K562 (cell line): ENCODE results near the gene SERTM2. TPM values are rescaled to one million over a fixed set of nuclear protein-coding genes. Genes with fewer than 3 reads are reported as not detected.

Experiments
- ATAC-seq: fragments of 200-7000 bp; cut with Tn5 transposase; 3 replicates; pipeline ENCODE4 v1.9.1; 2020; ENCODE audit warnings: moderate library complexity
- BruUV-seq: library from RNA; stranded (reverse); fragments of 400-500 nt; replicated peaks from 2 replicates; lab custom pipeline; 2021; lab: Mats Ljungman, UMichigan
- CTCF ChIA-PET: fragments of 300-600 bp; formaldehyde crosslinking; extraction: SDS; loops from one replicate; lab custom pipeline; 2021; ENCODE audit warnings: low intra/inter-chr PET ratio; lab: Yijun Ruan, JAX
- POLR2A ChIA-PET: fragments of 300-600, 350-650 bp; sonication (Branson Sonifier 250); formaldehyde crosslinking; extraction: SDS; loops from one replicate; lab custom pipeline; 2021; ENCODE audit warnings: antibody characterized with exemption, inconsistent platforms; lab: Yijun Ruan, JAX
- DNase-seq, 4 experiments: peaks; one replicate each; pipeline versions ENCODE4 v3.0.0 to v3.0.0-alpha.2; 2011 to 2018; ENCODE audit warnings: low spot score in 3 of 4, mixed read lengths in 3 of 4; ENCODE audit errors: extremely low read depth in 1 of 4
- FAIRE-seq: peaks from 2 replicates; lab custom pipeline; 2011; peaks lifted over from hg19 to GRCh38; lab: Jason Lieb, UNC
- H2AFZ ChIP-seq: 2 replicates; pipeline ENCODE4 v1.6.0; 2011; ENCODE audit warnings: low read depth, low read length, control low read depth, inconsistent platforms
- H3K27ac ChIP-seq: fragments of 200-600 bp; 3 replicates; pipeline ENCODE4 v1.8.0; 2011; ENCODE audit warnings: low read depth, mild to moderate bottlenecking, control low read depth, inconsistent platforms, low read length, moderate library complexity, mixed read lengths; ENCODE audit errors: extremely low read depth
- H3K27me3 ChIP-seq, 2 experiments: fragments of 300-600 bp in 1 of 2; 2 replicates in 1 of 2; 3 replicates in 1 of 2; pipeline versions ENCODE4 v1.6.0 to v1.8.0; 2011; ENCODE audit warnings: inconsistent platforms in 2 of 2, low read length in 2 of 2, mild to moderate bottlenecking in 1 of 2, mixed read lengths in 1 of 2, moderate library complexity in 1 of 2; ENCODE audit not compliant: control insufficient read depth in 2 of 2, insufficient read depth in 2 of 2
- H3K36me3 ChIP-seq: fragments of 300-600 bp; 3 replicates; pipeline ENCODE4 v1.8.0; 2011; ENCODE audit warnings: mild to moderate bottlenecking, low read length, inconsistent platforms; ENCODE audit not compliant: control insufficient read depth, insufficient read depth
- H3K4me1 ChIP-seq, 2 experiments: fragments of 200-600 bp in 1 of 2; replicated peaks in 1 of 2; 2 replicates in 1 of 2; 3 replicates in 1 of 2; pipeline versions ENCODE4 v1.5.1 to v1.8.0; 2011; ENCODE audit warnings: inconsistent platforms in 2 of 2, low read length in 2 of 2, mild to moderate bottlenecking in 1 of 2, mixed read lengths in 1 of 2, moderate library complexity in 1 of 2; ENCODE audit not compliant: control insufficient read depth in 2 of 2, insufficient read depth in 2 of 2
- H3K4me2 ChIP-seq: 2 replicates; pipeline ENCODE4 v1.6.1; 2011; ENCODE audit warnings: low read length, control low read depth, inconsistent platforms, mixed read lengths; ENCODE audit not compliant: insufficient read depth
- H3K4me3 ChIP-seq: fragments of 200-600 bp; sonication (generic), shearing (Covaris generic); 2 replicates; pipeline ENCODE4 v1.5.1; 2016; ENCODE audit warnings: control low read depth, inconsistent platforms
- H3K79me2 ChIP-seq: fragments of 200-600 bp; 3 replicates; pipeline ENCODE4 v1.8.0; 2011; ENCODE audit warnings: low read length, inconsistent platforms; ENCODE audit not compliant: control insufficient read depth, insufficient read depth
- H3K9ac ChIP-seq, 2 experiments: 2 replicates each; pipeline versions ENCODE4 v1.6.0 to v1.6.1; 2011; ENCODE audit warnings: low read depth in 2 of 2, low read length in 2 of 2, control low read depth in 1 of 2, inconsistent platforms in 1 of 2, mild to moderate bottlenecking in 1 of 2, mixed read lengths in 1 of 2; ENCODE audit not compliant: insufficient read depth in 1 of 2
- H3K9me1 ChIP-seq: one replicate; pipeline ENCODE4 v1.6.0; 2011; ENCODE audit warnings: inconsistent platforms, mild to moderate bottlenecking, low read length, moderate library complexity; ENCODE audit not compliant: control insufficient read depth, insufficient read depth
- H3K9me3 ChIP-seq: replicated peaks from 2 replicates; pipeline ENCODE4 v1.5.1; 2011; ENCODE audit warnings: low read depth, low read length, inconsistent platforms; ENCODE audit not compliant: control insufficient read depth, insufficient read depth
- H4K20me1 ChIP-seq: replicated peaks from 2 replicates; pipeline ENCODE4 v1.6.1; 2011; ENCODE audit warnings: low read length, inconsistent platforms, mixed read lengths; ENCODE audit not compliant: control insufficient read depth, insufficient read depth
- BHLHE40 ChIP-seq: IDR thresholded peaks from 2 replicates; pipeline ENCODE4 v1.6.1; 2011; ENCODE audit warnings: low read length, improper control_type of control experiment
- CREB5 ChIP-seq: fragments of 250-450 bp; sonication (Bioruptor Pico); IDR thresholded peaks from 2 replicates; pipeline ENCODE4 v1.5.0; 2020; ENCODE audit warnings: mild to moderate bottlenecking
- DDX20 ChIP-seq: fragments of 450-650 bp; IDR thresholded peaks from 2 replicates; pipeline ENCODE4 v1.6.1; 2016; ENCODE audit warnings: missing genetic modification characterization, low read depth, mild to moderate bottlenecking, missing compliant biosample characterization, moderate library complexity
- EGR1 ChIP-seq: fragments of 450-650 bp; conservative IDR thresholded peaks from 2 replicates; pipeline ENCODE4 v1.6.1; 2017; ENCODE audit warnings: mild to moderate bottlenecking
- ELF1 ChIP-seq: fragments of 200-800 bp; sonication (Bioruptor generic); IDR thresholded peaks from 2 replicates; pipeline ENCODE4 v1.6.1; 2016; ENCODE audit warnings: missing genetic modification characterization, missing compliant biosample characterization
- FUS ChIP-seq: fragments of 200-400 bp; formaldehyde crosslinking; optimal IDR thresholded peaks from 2 replicates; pipeline ENCODE3; 2017; ENCODE audit warnings: low read depth, low read length
- GABPB2 ChIP-seq: fragments of 250-450 bp; sonication (Bioruptor Pico); conservative IDR thresholded peaks from 2 replicates; pipeline ENCODE4 v1.5.1; 2021; ENCODE audit warnings: mild to moderate bottlenecking
- L3MBTL2 ChIP-seq: fragments of 450-650 bp; IDR thresholded peaks from 2 replicates; pipeline ENCODE4 v1.6.1; 2016; ENCODE audit warnings: mild to moderate bottlenecking, moderate library complexity
- MLX ChIP-seq, 2 experiments: fragments of 450-650 bp in 1 of 2; sonication (generic) in 1 of 2; formaldehyde crosslinking; conservative IDR thresholded peaks; 2 replicates each; pipeline versions ENCODE4 v1.4.0 to v1.8.1; 2020 to 2022; ENCODE audit warnings: mild to moderate bottlenecking in 1 of 2, missing genetic modification reagents in 1 of 2
- NFYB ChIP-seq: IDR thresholded peaks from 2 replicates; pipeline ENCODE4 v1.6.1; 2011; ENCODE audit warnings: mild to moderate bottlenecking, moderate library complexity; ENCODE audit not compliant: insufficient read length; ENCODE audit errors: extremely low read depth
- SRSF3 ChIP-seq: fragments of 200-400 bp; formaldehyde crosslinking; IDR thresholded peaks from 2 replicates; pipeline ENCODE4 v1.6.1; 2016; ENCODE audit warnings: mild to moderate bottlenecking, low read length, moderate library complexity; ENCODE audit not compliant: insufficient read depth
- U2AF1 ChIP-seq: fragments of 200-400 bp; formaldehyde crosslinking; optimal IDR thresholded peaks from 2 replicates; pipeline ENCODE3; 2017; ENCODE audit warnings: mild to moderate bottlenecking, low read depth, low read length, moderate library complexity
- WGBS: fragments of 100-300 bp; shearing (Covaris generic); methylation state at CpG from one replicate; pipeline ENCODE4 v1.1.6; 2016; ENCODE audit warnings: low coverage, mixed read lengths; ENCODE audit not compliant: insufficient coverage; ENCODE audit errors: missing lambda C conversion rate; 5-methylcytosine and 5-hydroxymethylcytosine counted together
- in situ Hi-C: fragments of 300-500 bp; cut with MboI; formaldehyde crosslinking; loops from 4 replicates; pipeline ENCODE4 v1.15.0; 2018; ENCODE audit warnings: inconsistent platforms, mixed read lengths
- intact Hi-C: fragments of 100-400 bp; cut with micrococcal nuclease; formaldehyde crosslinking; loops from 2 replicates; pipeline ENCODE4 v1.14.2; 2022
- polyA plus RNA-seq, 8 experiments: library from polyadenylated mRNA; depleted of rRNA in 4 of 8; stranded (reverse) in 5 of 8; unstranded in 3 of 8; fragments of >200 nt; fragmentation: Nextera tagmentation in 2 of 8; fragmentation: Illumina TruSeq in 1 of 8; extraction: Ambion mirVana in 2 of 8; extraction: Trizol in 1 of 8; gene quantifications; 2 replicates each; pipeline versions ENCODE4 v1.2.1 to v1.2.3, GENCODE V29; 2011 to 2014; ENCODE audit warnings: inconsistent platforms in 1 of 8, missing spikeins in 1 of 8
- total RNA-seq, 7 experiments: library from RNA; depleted of rRNA in 6 of 7; stranded (reverse); fragments of >200 nt in 6 of 7; fragmentation: Illumina TruSeq in 2 of 7; extraction: Trizol in 2 of 7; gene quantifications; 2 replicates each; pipeline versions ENCODE4 v1.2.1 to v1.2.3, GENCODE V29; 2011 to 2021; ENCODE audit warnings: low replicate concordance in 1 of 7
- TF ChIP-seq, protein P1 (sequence below): fragments of 450-650 bp; IDR thresholded peaks from 2 replicates; pipeline ENCODE4 v1.6.1; 2016; ENCODE audit warnings: mild to moderate bottlenecking
- TF ChIP-seq, protein P2 (sequence below): fragments of 450-650 bp; IDR thresholded peaks from 2 replicates; pipeline ENCODE4 v1.6.1; 2016; ENCODE audit warnings: antibody characterized with exemption
- TF ChIP-seq, protein P3 (sequence below): sonication (generic); formaldehyde crosslinking; IDR thresholded peaks from 2 replicates; pipeline ENCODE4 v1.8.1; 2023; ENCODE audit warnings: mild to moderate bottlenecking, missing genetic modification reagents, moderate library complexity

Gene SERTM2
- total and polyA plus RNA-seq, 9 of the 15 experiments (the other 6 are each of a cell fraction or from before 2014, with no cell fraction given) = 0.01 to 0.35 (median 0.04) TPM; not detected in 4

GRCh38 chrX:111521169-111521568, 9.7 kb downstream of the SERTM2 start:
- Histone ChIP-seq H3K27ac (no peak overlapping the region), H4K20me1 (no peaks in the 10 kb centered on the region), H2AFZ (no peak overlapping the region), H3K79me2 (no peaks in the 10 kb centered on the region), H3K9me1 (no peaks in the 10 kb centered on the region), H3K9ac (no peak overlapping the region), H3K27me3 (no peaks in the 10 kb centered on the region), H3K36me3 (no peaks in the 10 kb centered on the region), H3K9me3 (no peaks in the 10 kb centered on the region), H3K4me3 (no peak overlapping the region), H3K4me1 (no peaks in the 10 kb centered on the region), H3K4me2 (no peak overlapping the region)
- no TSS peak for BruUV-seq
- DNase-seq (no peak), ATAC-seq (no peak), FAIRE-seq (no peak)
- in situ Hi-C loops (no loop called here), intact Hi-C loops (no loop called here)
- ChIA-PET POLR2A (no interaction called here), CTCF (no interaction called here)
- WGBS = 0% methylated on average over 1 of the region's 1 CpG
- TF ChIP-seq, protein P1, sequence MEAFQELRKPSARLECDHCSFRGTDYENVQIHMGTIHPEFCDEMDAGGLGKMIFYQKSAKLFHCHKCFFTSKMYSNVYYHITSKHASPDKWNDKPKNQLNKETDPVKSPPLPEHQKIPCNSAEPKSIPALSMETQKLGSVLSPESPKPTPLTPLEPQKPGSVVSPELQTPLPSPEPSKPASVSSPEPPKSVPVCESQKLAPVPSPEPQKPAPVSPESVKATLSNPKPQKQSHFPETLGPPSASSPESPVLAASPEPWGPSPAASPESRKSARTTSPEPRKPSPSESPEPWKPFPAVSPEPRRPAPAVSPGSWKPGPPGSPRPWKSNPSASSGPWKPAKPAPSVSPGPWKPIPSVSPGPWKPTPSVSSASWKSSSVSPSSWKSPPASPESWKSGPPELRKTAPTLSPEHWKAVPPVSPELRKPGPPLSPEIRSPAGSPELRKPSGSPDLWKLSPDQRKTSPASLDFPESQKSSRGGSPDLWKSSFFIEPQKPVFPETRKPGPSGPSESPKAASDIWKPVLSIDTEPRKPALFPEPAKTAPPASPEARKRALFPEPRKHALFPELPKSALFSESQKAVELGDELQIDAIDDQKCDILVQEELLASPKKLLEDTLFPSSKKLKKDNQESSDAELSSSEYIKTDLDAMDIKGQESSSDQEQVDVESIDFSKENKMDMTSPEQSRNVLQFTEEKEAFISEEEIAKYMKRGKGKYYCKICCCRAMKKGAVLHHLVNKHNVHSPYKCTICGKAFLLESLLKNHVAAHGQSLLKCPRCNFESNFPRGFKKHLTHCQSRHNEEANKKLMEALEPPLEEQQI = no peak
- TF ChIP-seq MLX (CRISPR knock-in tag; conservative IDR thresholded peaks at IDR 0.05) (no peak), NFYB (no peak), CREB5 (no peak), EGR1 (no peak), ELF1 (tag) (no peak), U2AF1 (no peak), BHLHE40 (no peak), DDX20 (no peak), SRSF3 (no peak), L3MBTL2 (no peak), FUS (no peak), GABPB2 (no peak)
- TF ChIP-seq, protein P2, sequence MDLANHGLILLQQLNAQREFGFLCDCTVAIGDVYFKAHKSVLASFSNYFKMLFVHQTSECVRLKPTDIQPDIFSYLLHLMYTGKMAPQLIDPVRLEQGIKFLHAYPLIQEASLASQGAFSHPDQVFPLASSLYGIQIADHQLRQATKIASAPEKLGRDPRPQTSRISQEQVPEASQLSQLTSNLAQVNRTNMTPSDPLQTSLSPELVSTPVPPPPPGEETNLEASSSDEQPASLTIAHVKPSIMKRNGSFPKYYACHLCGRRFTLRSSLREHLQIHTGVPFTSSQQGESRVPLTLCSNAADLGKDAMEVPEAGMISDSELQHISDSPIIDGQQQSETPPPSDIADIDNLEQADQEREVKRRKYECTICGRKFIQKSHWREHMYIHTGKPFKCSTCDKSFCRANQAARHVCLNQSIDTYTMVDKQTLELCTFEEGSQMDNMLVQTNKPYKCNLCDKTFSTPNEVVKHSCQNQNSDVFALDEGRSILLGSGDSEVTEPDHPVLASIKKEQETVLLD = no peak
- TF ChIP-seq, protein P3, sequence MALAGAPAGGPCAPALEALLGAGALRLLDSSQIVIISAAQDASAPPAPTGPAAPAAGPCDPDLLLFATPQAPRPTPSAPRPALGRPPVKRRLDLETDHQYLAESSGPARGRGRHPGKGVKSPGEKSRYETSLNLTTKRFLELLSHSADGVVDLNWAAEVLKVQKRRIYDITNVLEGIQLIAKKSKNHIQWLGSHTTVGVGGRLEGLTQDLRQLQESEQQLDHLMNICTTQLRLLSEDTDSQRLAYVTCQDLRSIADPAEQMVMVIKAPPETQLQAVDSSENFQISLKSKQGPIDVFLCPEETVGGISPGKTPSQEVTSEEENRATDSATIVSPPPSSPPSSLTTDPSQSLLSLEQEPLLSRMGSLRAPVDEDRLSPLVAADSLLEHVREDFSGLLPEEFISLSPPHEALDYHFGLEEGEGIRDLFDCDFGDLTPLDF (CRISPR knock-in tag) = no peak
